Measurements from ENCODE around the gene SOCS7.

DNA sequence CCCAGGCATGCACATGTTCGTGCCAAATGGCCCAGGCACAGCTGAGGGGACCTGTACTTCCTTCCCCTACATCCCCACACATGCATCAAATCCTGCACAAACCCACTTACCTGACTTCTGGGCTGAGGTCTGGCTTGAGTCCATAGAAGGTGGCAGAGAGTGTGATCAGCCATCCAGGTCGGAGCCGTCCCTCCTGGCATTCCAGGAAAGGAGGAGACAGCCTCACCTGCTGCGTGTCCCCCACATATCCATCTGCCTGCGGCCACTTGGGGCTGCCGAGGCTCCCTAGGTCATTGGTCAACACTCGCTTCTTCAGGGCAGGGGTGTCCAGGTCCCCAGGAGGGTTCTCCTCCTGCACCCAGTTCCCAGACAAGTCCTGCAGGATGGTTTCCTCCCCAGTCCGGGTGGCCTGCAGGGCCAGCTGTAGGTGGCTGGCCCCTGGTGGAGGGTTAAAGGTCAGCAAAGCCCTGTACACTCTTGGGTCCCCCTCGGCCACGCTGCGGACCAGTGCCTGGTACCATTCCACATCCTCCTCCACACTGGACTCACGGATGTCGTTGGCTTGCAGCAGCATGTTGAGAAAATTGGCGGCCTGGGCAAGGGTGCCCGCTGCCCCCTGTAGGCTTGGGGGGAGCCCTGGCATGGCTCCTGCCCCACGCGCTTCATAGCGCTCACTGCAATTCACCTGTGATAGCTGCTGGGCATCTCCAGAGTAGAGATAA lies 8.6 kb upstream of the SOCS7 start:
- TF ChIP-seq CTCF (IDR thresholded peaks at IDR 0.05) (no peak), POLR2A (IDR thresholded peaks at IDR 0.05) (no peak)

Measured in heart left ventricle (tissue), 13 donors.